IPS DF 6.9 (cell line): Measurements from ENCODE around the gene LMNA.
"Not testable (repeated sequence)": the region's sequence is repeated elsewhere in the genome, so short reads cannot be mapped to it uniquely, and the experiment has no call there.

Experiments used
- DNase-seq: peaks from one replicate; pipeline ENCODE4 v3.0.0-alpha.2; 2013; ENCODE audit warnings: low read depth, low spot score
- H3K27ac ChIP-seq: one replicate; pipeline ENCODE4 v1.5.1; 2013; ENCODE audit warnings: low read length, control low read depth
- H3K27me3 ChIP-seq: 2 replicates; pipeline ENCODE4 v1.6.1; 2013; ENCODE audit warnings: mild to moderate bottlenecking, low read length; ENCODE audit not compliant: control insufficient read depth, insufficient read depth
- H3K36me3 ChIP-seq: 2 replicates; pipeline ENCODE4 v1.6.1; 2013; ENCODE audit warnings: low read length; ENCODE audit not compliant: control insufficient read depth, insufficient read depth
- H3K4me1 ChIP-seq: 2 replicates; pipeline ENCODE4 v1.6.1; 2013; ENCODE audit warnings: low read length; ENCODE audit not compliant: control insufficient read depth, insufficient read depth
- H3K4me3 ChIP-seq: 2 replicates; pipeline ENCODE4 v1.5.1; 2013; ENCODE audit warnings: mild to moderate bottlenecking, low read length
- H3K9me3 ChIP-seq: 2 replicates; pipeline ENCODE4 v1.6.1; 2013; ENCODE audit warnings: low read length, inconsistent platforms; ENCODE audit not compliant: control insufficient read depth, insufficient read depth
- WGBS: extraction: QIAGEN DNeasy Blood & Tissue Kit; methylation state at CpG from one replicate; pipeline ENCODE4 v1.1.7; 2013; ENCODE audit warnings: mixed read lengths, missing lambda C conversion rate; ENCODE audit not compliant: insufficient read length, insufficient coverage; 5-methylcytosine and 5-hydroxymethylcytosine counted together

The LMNA gene

DNA sequence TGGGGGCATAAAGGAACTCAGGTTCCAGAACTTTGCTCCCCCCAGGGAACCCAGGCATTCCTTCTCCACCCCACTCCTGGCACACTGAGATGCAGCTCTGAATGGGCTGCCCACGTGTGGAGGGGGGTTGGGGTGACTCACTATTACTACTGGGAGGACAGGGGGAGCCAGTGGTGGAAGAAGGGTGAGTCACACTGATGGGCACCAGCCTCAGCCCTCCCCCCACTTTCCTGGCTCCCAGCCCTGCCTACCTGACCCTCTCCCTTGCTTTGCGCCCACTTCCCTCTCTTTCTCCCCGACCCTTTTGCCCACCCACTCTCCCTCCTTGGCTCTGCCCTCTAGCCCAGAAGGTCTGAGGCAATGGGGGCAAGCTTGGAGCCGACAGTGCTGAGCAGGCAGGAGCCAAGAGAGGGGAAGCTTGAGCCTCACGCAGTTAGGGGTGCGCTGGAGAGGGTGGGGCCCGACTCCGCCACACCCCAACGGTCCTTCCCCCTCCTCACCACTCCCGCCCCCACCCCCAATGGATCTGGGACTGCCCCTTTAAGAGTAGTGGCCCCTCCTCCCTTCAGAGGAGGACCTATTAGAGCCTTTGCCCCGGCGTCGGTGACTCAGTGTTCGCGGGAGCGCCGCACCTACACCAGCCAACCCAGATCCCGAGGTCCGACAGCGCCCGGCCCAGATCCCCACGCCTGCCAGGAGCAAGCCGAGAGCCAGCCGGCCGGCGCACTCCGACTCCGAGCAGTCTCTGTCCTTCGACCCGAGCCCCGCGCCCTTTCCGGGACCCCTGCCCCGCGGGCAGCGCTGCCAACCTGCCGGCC is at the start of gene LMNA:
LMNA (plus strand) TSS at position 611 of the 818 bp plus-strand sequence. CDS start 208 bp downstream, outside the sequence.
- H3K4me3 ChIP-seq: peak within 1 kb of the TSS; percentile 67
- H3K27me3 ChIP-seq: no peaks in the 10 kb centered on the region
- no peaks in the 10 kb centered on the region for H3K9me3 ChIP-seq
- no peak for DNase-seq
- peaks cover 5% of the 10 kb centered on the region; the same call in 1 of the 2 replicates for H3K4me1 ChIP-seq
- no peak within 1 kb of the TSS for H3K27ac ChIP-seq
- no CpG with 5 or more reads among the region's 37 CpGs for WGBS
- no peaks in the 10 kb centered on the region for H3K36me3 ChIP-seq

DNA sequence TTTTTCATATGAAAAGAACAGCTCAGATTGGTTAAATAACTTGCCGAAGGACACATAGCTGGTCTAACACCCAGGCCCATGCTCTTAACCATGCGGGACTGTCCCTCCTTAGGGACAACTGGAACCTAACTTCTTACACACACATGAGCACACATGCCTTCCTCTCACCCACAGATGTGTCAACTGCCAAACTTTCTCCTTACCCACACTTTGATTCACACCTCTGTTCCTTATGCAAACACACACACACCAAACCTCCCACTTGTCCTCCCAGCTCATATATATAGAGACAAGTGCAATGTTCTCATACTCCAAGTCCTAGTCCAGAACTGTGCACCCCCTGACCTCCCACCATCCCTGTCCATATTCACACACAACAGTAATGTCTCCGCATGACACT is 49.3 kb upstream of the LMNA start:
- peaks cover 3% of the 10 kb centered on the region; the same call in 1 of the 2 replicates for H3K4me1 ChIP-seq
- DNase-seq: no peak
- no peaks in the 10 kb centered on the region for H3K27me3 ChIP-seq
- H3K27ac ChIP-seq: no peak overlapping the region
- no peak overlapping the region for H3K4me3 ChIP-seq
- no CpG with 5 or more reads among the region's 3 CpGs for WGBS
- no peaks in the 10 kb centered on the region for H3K9me3 ChIP-seq
- peaks cover 3% of the 10 kb centered on the region; the same call in 1 of the 2 replicates for H3K36me3 ChIP-seq

DNA sequence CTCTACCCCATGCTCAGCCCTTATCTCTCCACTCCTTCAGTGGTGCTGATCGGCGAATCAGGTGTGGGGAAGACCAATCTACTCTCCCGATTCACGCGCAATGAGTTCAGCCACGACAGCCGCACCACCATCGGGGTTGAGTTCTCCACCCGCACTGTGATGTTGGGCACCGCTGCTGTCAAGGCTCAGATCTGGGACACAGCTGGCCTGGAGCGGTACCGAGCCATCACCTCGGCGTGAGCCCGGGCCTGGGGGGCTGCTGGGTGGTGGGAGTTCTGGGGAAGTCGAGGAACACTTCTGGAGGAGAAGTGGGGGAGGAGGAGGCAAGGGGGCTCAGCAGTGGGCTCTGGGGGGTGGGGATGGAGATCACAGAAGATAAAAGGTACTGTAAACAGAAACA is 48.6 kb upstream of the LMNA start:
- Histone ChIP-seq H3K4me3 (no peak overlapping the region), H3K36me3 (peaks cover 3% of the 10 kb centered on the region; the same call in 1 of the 2 replicates), H3K27ac (no peak overlapping the region), H3K4me1 (peaks cover 3% of the 10 kb centered on the region; the same call in 1 of the 2 replicates), H3K9me3 (no peaks in the 10 kb centered on the region), H3K27me3 (no peaks in the 10 kb centered on the region)
- no CpG with 5 or more reads among the region's 16 CpGs for WGBS
- DNase-seq: no peak

DNA sequence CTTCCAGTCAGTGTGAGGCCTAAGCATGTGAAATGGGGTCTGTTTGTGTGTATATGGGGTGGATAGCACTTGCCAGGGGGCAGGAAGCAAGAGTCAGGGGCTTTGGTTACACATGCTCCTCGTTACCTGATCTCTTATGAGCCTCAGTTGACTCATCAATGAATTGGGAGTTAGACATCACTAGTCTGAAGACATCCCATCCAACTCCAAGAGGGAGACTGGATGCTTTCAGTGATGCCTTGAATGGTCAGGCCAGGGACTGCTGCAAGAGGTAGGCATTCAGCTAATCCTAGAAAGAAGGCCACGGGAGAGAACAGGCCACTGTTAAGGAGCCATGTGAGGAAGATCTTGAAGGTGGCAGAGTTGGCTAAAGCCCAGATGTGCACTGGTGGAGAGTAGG is 47.2 kb upstream of the LMNA start:
- H3K27me3 ChIP-seq: no peaks in the 10 kb centered on the region
- no peaks in the 10 kb centered on the region for H3K9me3 ChIP-seq
- no CpG with 5 or more reads among the region's 2 CpGs for WGBS
- no peak overlapping the region for H3K27ac ChIP-seq
- no peak for DNase-seq
- no peak overlapping the region for H3K4me3 ChIP-seq
- peaks cover 3% of the 10 kb centered on the region; the same call in 1 of the 2 replicates for H3K36me3 ChIP-seq
- peaks cover 3% of the 10 kb centered on the region; the same call in 1 of the 2 replicates for H3K4me1 ChIP-seq

DNA sequence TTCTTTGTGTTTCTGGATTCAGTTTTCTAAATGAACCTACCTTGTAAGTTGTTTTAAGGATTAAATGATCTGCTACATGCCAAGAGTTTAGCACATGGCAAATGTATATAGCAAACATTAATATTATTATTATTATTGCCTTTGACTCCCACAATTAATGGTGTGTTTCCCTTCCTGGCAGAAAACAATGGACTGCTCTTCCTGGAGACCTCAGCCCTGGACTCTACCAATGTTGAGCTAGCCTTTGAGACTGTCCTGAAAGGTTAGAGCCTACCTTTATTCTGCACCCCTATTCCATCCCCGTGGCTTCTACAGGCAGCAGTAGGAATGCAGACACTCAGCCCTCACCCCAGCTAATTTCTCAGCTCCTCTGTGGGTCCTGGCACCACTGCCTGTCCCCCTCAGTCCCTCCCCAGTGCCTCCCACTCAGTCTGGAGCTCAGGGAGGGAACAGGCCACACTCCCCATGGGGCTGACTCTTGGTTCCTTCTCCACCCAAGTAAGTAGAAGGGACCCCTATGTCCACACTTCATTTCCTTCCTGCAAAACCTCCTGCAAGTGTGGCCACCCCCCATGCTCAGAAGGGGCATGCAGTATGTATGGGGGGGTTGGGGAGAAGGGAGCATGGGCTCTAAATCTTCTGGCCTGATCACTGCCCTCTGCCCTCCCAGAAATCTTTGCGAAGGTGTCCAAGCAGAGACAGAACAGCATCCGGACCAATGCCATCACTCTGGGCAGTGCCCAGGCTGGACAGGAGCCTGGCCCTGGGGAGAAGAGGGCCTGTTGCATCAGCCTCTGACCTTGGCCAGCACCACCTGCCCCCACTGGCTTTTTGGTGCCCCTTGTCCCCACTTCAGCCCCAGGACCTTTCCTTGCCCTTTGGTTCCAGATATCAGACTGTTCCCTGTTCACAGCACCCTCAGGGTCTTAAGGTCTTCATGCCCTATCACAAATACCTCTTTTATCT is 44.7 kb upstream of the LMNA start:
- H3K4me3 ChIP-seq: no peak overlapping the region
- peaks cover 3% of the 10 kb centered on the region; the same call in 1 of the 2 replicates for H3K36me3 ChIP-seq
- no peak overlapping the region for H3K27ac ChIP-seq
- H3K9me3 ChIP-seq: no peaks in the 10 kb centered on the region
- no CpG with 5 or more reads among the region's 3 CpGs for WGBS
- H3K4me1 ChIP-seq: peaks cover 11% of the 10 kb centered on the region
- H3K27me3 ChIP-seq: no peaks in the 10 kb centered on the region
- no peak for DNase-seq

DNA sequence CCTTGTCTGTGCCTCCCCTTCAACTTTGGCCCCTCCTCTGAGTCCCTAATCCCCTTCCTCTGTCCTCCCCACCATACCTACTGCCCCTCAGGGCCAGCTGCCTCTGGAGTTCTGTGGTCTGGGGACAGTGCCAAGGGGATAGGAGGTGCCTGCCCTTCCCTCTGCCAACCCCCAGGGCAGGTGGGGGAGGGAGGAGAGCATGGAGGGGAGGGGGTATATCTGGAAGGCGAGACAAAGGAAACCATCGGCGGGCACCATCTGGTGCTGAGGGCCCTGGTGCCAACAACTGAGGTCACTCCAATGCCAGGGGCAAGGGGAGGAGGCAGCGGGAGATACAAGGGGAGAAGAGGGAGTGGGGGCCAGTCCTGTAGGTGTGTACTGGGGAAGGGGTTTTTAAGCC is 44.0 kb upstream of the LMNA start:
- no CpG with 5 or more reads among the region's 4 CpGs for WGBS
- Histone ChIP-seq H3K27me3 (no peaks in the 10 kb centered on the region), H3K4me1 (peaks cover 18% of the 10 kb centered on the region), H3K4me3 (no peak overlapping the region), H3K27ac (no peak overlapping the region), H3K36me3 (0 out of 2 replicates have a peak, but pooled peaks cover 3% of the 10 kb centered on the region), H3K9me3 (no peaks in the 10 kb centered on the region)
- no peak for DNase-seq

DNA sequence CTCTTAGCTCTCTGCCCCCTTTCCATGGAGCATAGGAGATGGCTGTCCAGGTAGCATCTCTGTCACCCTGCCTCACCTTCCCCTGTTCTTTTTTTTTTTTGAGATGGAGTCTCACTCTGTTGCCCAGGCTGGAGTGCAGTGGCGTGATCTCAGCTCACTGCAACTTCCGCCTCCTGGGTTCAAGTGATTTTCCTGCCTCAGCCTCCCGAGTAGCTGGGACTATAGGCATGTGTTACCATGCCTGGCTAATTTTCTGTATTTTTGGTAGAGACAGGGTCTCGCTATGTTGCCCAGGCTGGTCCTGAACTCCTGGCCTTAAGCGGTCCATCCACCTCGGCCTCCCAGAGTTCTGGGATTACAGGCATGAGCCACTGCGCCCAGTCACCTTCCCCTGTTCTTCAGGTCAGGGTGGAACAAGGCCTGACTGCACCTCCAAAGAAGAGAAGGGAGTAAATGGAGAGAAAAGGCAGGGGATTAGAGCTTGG is 43.1 kb upstream of the LMNA start:
- not testable (repeated sequence) for H3K36me3 ChIP-seq, H3K9me3 ChIP-seq, DNase-seq, H3K4me3 ChIP-seq, H3K27ac ChIP-seq, H3K27me3 ChIP-seq
- H3K4me1 ChIP-seq: peaks cover 20% of the 10 kb centered on the region
- no CpG with 5 or more reads among the region's 7 CpGs for WGBS

DNA sequence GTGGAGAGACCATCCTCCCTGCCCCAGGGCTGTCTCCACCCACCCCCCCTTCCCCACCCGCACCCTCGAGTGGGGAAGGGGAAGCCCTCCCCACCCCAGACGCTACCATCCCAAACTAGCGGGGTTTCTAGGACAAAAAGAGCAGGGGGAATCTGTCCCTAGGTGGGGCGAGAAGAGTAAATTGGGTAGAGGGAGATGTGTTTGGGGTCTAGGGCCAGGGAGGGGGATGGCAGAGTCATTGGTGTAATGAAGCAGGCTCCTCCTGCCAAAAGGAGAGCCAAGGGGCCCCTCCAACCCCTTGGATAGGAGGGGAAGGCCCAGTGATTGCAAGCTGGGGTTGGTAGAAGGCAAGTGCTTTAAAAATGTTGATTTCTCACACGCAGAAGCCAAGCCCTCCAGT is 42.3 kb upstream of the LMNA start:
- Histone ChIP-seq H3K36me3 (0 out of 2 replicates have a peak, but pooled peaks cover 3% of the 10 kb centered on the region), H3K9me3 (no peaks in the 10 kb centered on the region), H3K27me3 (no peaks in the 10 kb centered on the region), H3K27ac (no peak overlapping the region), H3K4me3 (no peak overlapping the region), H3K4me1 (peaks cover 25% of the 10 kb centered on the region)
- no CpG with 5 or more reads among the region's 6 CpGs for WGBS
- DNase-seq: no peak

DNA sequence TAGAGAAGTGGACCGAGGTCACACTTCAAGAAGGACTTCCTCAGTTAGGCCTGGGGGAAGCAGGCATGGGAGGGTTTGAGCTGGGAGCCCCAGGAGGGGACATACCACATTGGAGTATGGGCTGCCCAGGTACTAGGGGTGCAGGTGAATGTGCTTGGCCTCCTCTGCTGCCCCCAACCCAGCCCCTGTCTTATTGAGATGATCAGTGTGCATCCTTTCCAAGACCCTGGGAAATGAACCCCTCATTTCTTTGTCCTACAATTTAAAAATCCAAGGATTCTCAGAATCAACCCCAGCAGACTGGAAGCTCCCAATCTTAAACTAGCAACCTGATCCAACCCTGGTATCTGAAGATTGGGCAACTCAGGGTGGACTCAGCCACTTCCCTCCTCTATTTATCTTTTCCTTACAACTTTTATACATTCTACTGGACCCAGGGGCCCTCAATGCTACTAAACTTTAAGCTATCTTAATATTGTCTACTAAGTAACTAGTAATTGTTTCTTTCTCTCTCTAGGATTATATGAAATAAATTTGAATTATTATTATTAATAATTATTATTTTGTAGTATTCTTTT is 41.3 kb upstream of the LMNA start:
- WGBS: no CpG with 5 or more reads among the region's 1 CpG
- Histone ChIP-seq H3K4me3 (no peak overlapping the region), H3K9me3 (no peaks in the 10 kb centered on the region), H3K27ac (no peak overlapping the region), H3K36me3 (0 out of 2 replicates have a peak, but pooled peaks cover 3% of the 10 kb centered on the region), H3K4me1 (peaks cover 29% of the 10 kb centered on the region), H3K27me3 (no peaks in the 10 kb centered on the region)
- no peak for DNase-seq

DNA sequence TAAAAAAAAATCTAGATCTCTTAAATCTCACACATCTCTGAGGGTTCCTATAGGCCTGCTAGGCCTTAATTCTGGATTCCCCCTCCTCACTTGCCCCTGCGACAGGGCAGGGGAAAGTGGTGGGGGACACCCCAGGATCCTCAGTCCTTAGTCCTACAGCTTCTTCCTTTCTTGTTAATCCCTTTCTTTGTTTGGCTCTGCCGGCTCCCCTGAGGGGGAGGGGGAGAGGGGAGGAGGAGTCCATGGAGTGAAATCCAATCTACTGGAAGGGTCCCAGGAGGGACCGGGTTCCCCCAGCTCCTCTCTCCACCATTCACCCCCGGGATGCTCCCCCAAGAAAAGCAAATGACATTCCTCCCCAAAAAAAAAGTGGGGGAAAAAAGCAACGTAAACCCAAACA is 40.8 kb upstream of the LMNA start:
- Histone ChIP-seq H3K27ac (no peak overlapping the region), H3K9me3 (no peaks in the 10 kb centered on the region), H3K27me3 (no peaks in the 10 kb centered on the region), H3K4me1 (peaks cover 29% of the 10 kb centered on the region), H3K36me3 (0 out of 2 replicates have a peak, but pooled peaks cover 3% of the 10 kb centered on the region), H3K4me3 (no peak overlapping the region)
- DNase-seq: no peak
- no CpG with 5 or more reads among the region's 5 CpGs for WGBS
